Progenitor cell of endocrine pancreas (in vitro differentiated cells): ENCODE data around the gene EHBP1. TPM values are rescaled to one million over a fixed set of nuclear protein-coding genes. Genes with fewer than 3 reads are reported as not detected.

ENCODE experiments used
- DNase-seq: peaks from one replicate; pipeline ENCODE4 v3.0.0; 2021; ENCODE audit warnings: low spot score; ENCODE audit not compliant: unreplicated experiment
- H3K27ac Mint-ChIP-seq: 2 replicates; pipeline ENCODE4 v1.8.0; 2021; ENCODE audit warnings: mild to moderate bottlenecking, moderate library complexity, mixed read lengths
- H3K27me3 Mint-ChIP-seq: 2 replicates; pipeline ENCODE4 v1.8.0; 2021; ENCODE audit warnings: mixed read lengths
- H3K36me3 Mint-ChIP-seq: 2 replicates; pipeline ENCODE4 v1.8.0; 2022; ENCODE audit warnings: mixed read lengths; ENCODE audit not compliant: insufficient read depth
- H3K4me1 Mint-ChIP-seq: 2 replicates; pipeline ENCODE4 v1.8.0; 2021; ENCODE audit warnings: low read depth, mixed read lengths
- H3K4me3 Mint-ChIP-seq: 2 replicates; pipeline ENCODE4 v1.8.0; 2021; ENCODE audit warnings: low read depth, mild to moderate bottlenecking, moderate library complexity, mixed read lengths
- H3K9me3 Mint-ChIP-seq: 2 replicates; pipeline ENCODE4 v1.8.0; 2021; ENCODE audit warnings: low read depth, mixed read lengths
- CTCF ChIP-seq: fragments of 200-600 bp; sonication (generic); IDR thresholded peaks from one replicate; pipeline ENCODE4 v1.5.0; 2021; ENCODE audit warnings: antibody characterized with exemption, mild to moderate bottlenecking; ENCODE audit not compliant: unreplicated experiment
- total RNA-seq: library from RNA; stranded (reverse); gene quantifications from 2 replicates; pipeline ENCODE4 v1.2.1, GENCODE V29; 2021

The EHBP1 gene
- total RNA-seq, 1 donor from 2014 or later, result 45.6 TPM

- Mint-ChIP-seq H3K9me3 (no peaks in the 10 kb centered on the region), H3K4me1 (peaks cover 21% of the 10 kb centered on the region), H3K36me3 (no peaks in the 10 kb centered on the region), H3K27ac (peak overlapping the region; percentile 40), H3K27me3 (no peaks in the 10 kb centered on the region), H3K4me3 (no peak overlapping the region)
- TF ChIP-seq CTCF, result no peak
- no peak for DNase-seq
Observed at GRCh38 chr2:62789518-62789917, 84.0 kb downstream of the EHBP1 start.

GRCh38 chr2:62789918-62790317 lies 84.4 kb downstream of the EHBP1 start:
- no peak overlapping the region for H3K4me3 Mint-ChIP-seq
- TF ChIP-seq CTCF, result no peak
- DNase-seq, result no peak
- no peaks in the 10 kb centered on the region for H3K36me3 Mint-ChIP-seq
- no peaks in the 10 kb centered on the region for H3K27me3 Mint-ChIP-seq
- H3K9me3 Mint-ChIP-seq, result no peaks in the 10 kb centered on the region
- H3K27ac Mint-ChIP-seq, result peak overlapping the region; percentile 38
- peaks cover 24% of the 10 kb centered on the region for H3K4me1 Mint-ChIP-seq

GRCh38 chr2:62792408-62792807 lies 86.9 kb downstream of the EHBP1 start:
- no peaks in the 10 kb centered on the region for H3K36me3 Mint-ChIP-seq
- no peak for TF ChIP-seq CTCF

GRCh38 chr2:62793213-62793612 lies 87.7 kb downstream of the EHBP1 start:
- Mint-ChIP-seq H3K4me3 (no peak overlapping the region), H3K4me1 (peaks cover 40% of the 10 kb centered on the region), H3K36me3 (no peaks in the 10 kb centered on the region), H3K27me3 (no peaks in the 10 kb centered on the region), H3K9me3 (peaks cover 3% of the 10 kb centered on the region), H3K27ac (no peak overlapping the region)
- no peak for TF ChIP-seq CTCF
- no peak for DNase-seq

More at GRCh38 chr2:62792408-62792807, 86.9 kb downstream of the EHBP1 start:
- Mint-ChIP-seq H3K4me1 (peaks cover 37% of the 10 kb centered on the region), H3K9me3 (no peaks in the 10 kb centered on the region), H3K4me3 (no peak overlapping the region), H3K27me3 (no peaks in the 10 kb centered on the region), H3K27ac (no peak overlapping the region)
- no peak for DNase-seq

- peaks cover 3% of the 10 kb centered on the region for H3K9me3 Mint-ChIP-seq
- H3K27ac Mint-ChIP-seq, result peak overlapping the region; percentile 29
- no peak for DNase-seq
- H3K4me1 Mint-ChIP-seq, result peaks cover 35% of the 10 kb centered on the region
- H3K4me3 Mint-ChIP-seq, result no peak overlapping the region
- no peaks in the 10 kb centered on the region for H3K36me3 Mint-ChIP-seq
- H3K27me3 Mint-ChIP-seq, result no peaks in the 10 kb centered on the region
- TF ChIP-seq CTCF, result no peak
Observed at GRCh38 chr2:62794791-62795190, 89.3 kb downstream of the EHBP1 start.
